Adrenal gland (tissue), 12 donors: ENCODE data around the gene FGD5. TPM values are rescaled to one million over a fixed set of nuclear protein-coding genes. Genes with fewer than 3 reads are reported as not detected.

ENCODE experiments used
- DNase-seq, 7 donors: peaks; one replicate each; pipeline ENCODE4 v3.0.0-alpha.2; 2019 to 2020
- H3K27ac ChIP-seq, 5 donors: fragments of 200-600 bp; sonication (generic) in 4 of 5; 1 replicate in 3 of 5; 2 replicates in 2 of 5; pipeline versions ENCODE4 v1.5.1 to v1.8.0; 2016 to 2020; ENCODE audit warnings: mild to moderate bottlenecking in 1 of 5
- H3K27me3 ChIP-seq: fragments of 200-600 bp; 2 replicates; pipeline ENCODE4 v1.8.0; 2021
- H3K36me3 ChIP-seq, 2 donors: fragments of 200-600 bp; replicated peaks in 1 of 2; 1 replicate in 1 of 2; 2 replicates in 1 of 2; pipeline versions ENCODE4 v1.5.1 to v1.8.0; 2018 to 2022
- H3K4me1 ChIP-seq, 2 donors: fragments of 200-600 bp; replicated peaks in 1 of 2; 1 replicate in 1 of 2; 2 replicates in 1 of 2; pipeline versions ENCODE4 v1.5.1 to v1.8.0; 2018 to 2021
- H3K4me3 ChIP-seq, 4 donors: fragments of 200-600 bp; sonication (generic) in 3 of 4; one replicate each; pipeline ENCODE4 v1.5.1; 2016 to 2018
- H3K9me3 ChIP-seq, 3 donors: fragments of 200-600 bp; sonication (generic) in 1 of 3; replicated peaks in 1 of 3; 1 replicate in 2 of 3; 2 replicates in 1 of 3; pipeline versions ENCODE4 v1.5.1 to v1.8.0; 2016 to 2021
- POLR2A ChIP-seq, 2 donors: fragments of 450-650 bp; IDR thresholded peaks; one replicate each; pipeline ENCODE4 v1.6.1; 2017; ENCODE audit warnings: antibody characterized with exemption in 2 of 2, mild to moderate bottlenecking in 2 of 2, moderate library complexity in 1 of 2
- WGBS, 4 donors: extraction: QIAGEN DNeasy Blood & Tissue Kit in 2 of 4; methylation state at CpG; one replicate each; pipeline versions ENCODE4 v1.1.5 to v1.1.7; 2013 to 2017; 5-methylcytosine and 5-hydroxymethylcytosine counted together
- intact Hi-C, 2 donors: fragments of 100-400 bp; cut with DNase I; formaldehyde crosslinking; loops; one replicate each; pipeline versions ENCODE4 v1.14.1 to v1.15.0; 2022 to 2023
- polyA plus RNA-seq, 3 donors: library from polyadenylated mRNA; stranded (reverse); fragments of 200-250 nt in 2 of 3; fragments of 350-450 nt in 1 of 3; fragmentation: Illumina TruSeq in 1 of 3; extraction: RNeasy Lipid Tissue Mini Kit (QIAGEN cat#74804) in 1 of 3; gene quantifications; one replicate each; pipeline ENCODE4 v1.2.3, GENCODE V29; 2013 to 2014
- total RNA-seq, 9 donors: library from RNA; depleted of rRNA in 4 of 9; stranded (reverse); fragments of >200 nt in 4 of 9; fragments of 120-200 nt in 1 of 9; fragmentation: NEBNext Ultra II Directional in 1 of 9; extraction: Animal tissue kit (Norgen Biotek cat#: 25700) in 1 of 9; gene quantifications; one replicate each; pipeline versions ENCODE4 v1.1.0 to v1.2.4, GENCODE V29; 2013 to 2023
- TF ChIP-seq, protein P1 (sequence below), 6 experiments: fragments of 450-650 bp in 4 of 6; fragments of 200-600 bp in 2 of 6; sonication (generic) in 1 of 6; IDR thresholded peaks; 1 replicate in 5 of 6; 2 replicates in 1 of 6; pipeline versions ENCODE4 v1.5.1 to v1.8.0; 2016 to 2021; ENCODE audit warnings: antibody characterized with exemption in 6 of 6, mild to moderate bottlenecking in 2 of 6, moderate library complexity in 1 of 6
- donor health status: healthy with polysubstance abuse.
- donor health status: Bipolar disorder and iron deficiency.
- donor health status: DM: yes; HTN: yes; CAD: no.
- donor health status: DM: no; HTN: no; CAD: no.
- donor health status: DM: no; HTN: no; CAD: no.
- donor health status: DM: yes; HTN: yes; CAD: no.

FGD5 gene
- total and polyA plus RNA-seq, 12 donors = 4.9 to 21.4 (median 11.2) TPM

DNA sequence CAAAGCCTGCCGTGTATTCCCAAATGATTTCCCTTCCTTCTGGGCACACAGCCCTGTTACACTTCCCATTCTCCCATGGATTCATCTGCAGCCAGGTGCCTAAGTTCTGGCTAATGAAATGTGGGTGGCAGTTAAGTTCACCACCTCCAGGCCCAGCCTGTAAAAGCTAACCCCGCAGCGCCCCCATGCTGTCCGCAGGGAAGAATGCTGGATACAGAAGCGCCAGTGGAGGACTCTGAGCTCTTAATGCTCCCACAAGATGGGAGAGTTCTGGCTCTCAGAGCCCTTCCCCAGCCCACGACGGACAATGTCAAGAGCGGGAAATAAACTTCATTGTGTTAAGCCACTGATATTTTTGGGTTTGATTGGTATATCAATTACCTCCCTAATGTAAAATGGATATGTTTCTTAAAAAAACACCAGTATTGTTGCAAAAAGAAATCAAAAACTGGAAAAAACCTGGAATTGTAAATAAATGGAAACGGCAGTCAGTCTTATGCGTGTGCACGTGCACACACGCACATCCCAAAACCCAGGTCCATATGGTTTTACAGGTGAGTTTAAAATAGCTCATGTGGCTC lies 37.7 kb upstream of the FGD5 start:
- Histone ChIP-seq H3K4me3 (no peak overlapping the region), H3K9me3 (no peaks in the 10 kb centered on the region), H3K27me3 (no peaks in the 10 kb centered on the region), H3K4me1 (no peaks in the 10 kb centered on the region), H3K27ac (no peak overlapping the region), H3K36me3 (no peaks in the 10 kb centered on the region)
- 43 to 54% (median 48%) methylated on average over 10 to 12 of the region's 12 CpGs for WGBS, 4 donors
- intact Hi-C loops = loop anchor here in 1 of 2 donors (10.0 kb wide), 1 partner anchor 106 kb away; the partner anchor contains the start of gene C3orf20
- DNase-seq = peak in 5 of 7 donors; percentile 30 to 48 (median 43)
- no peak for TF ChIP-seq POLR2A (IDR thresholded peaks at IDR 0.05)
- TF ChIP-seq, protein P1, sequence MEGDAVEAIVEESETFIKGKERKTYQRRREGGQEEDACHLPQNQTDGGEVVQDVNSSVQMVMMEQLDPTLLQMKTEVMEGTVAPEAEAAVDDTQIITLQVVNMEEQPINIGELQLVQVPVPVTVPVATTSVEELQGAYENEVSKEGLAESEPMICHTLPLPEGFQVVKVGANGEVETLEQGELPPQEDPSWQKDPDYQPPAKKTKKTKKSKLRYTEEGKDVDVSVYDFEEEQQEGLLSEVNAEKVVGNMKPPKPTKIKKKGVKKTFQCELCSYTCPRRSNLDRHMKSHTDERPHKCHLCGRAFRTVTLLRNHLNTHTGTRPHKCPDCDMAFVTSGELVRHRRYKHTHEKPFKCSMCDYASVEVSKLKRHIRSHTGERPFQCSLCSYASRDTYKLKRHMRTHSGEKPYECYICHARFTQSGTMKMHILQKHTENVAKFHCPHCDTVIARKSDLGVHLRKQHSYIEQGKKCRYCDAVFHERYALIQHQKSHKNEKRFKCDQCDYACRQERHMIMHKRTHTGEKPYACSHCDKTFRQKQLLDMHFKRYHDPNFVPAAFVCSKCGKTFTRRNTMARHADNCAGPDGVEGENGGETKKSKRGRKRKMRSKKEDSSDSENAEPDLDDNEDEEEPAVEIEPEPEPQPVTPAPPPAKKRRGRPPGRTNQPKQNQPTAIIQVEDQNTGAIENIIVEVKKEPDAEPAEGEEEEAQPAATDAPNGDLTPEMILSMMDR (IDR thresholded peaks at IDR 0.05) = peak; percentile 12 to 55 (median 42)

DNA sequence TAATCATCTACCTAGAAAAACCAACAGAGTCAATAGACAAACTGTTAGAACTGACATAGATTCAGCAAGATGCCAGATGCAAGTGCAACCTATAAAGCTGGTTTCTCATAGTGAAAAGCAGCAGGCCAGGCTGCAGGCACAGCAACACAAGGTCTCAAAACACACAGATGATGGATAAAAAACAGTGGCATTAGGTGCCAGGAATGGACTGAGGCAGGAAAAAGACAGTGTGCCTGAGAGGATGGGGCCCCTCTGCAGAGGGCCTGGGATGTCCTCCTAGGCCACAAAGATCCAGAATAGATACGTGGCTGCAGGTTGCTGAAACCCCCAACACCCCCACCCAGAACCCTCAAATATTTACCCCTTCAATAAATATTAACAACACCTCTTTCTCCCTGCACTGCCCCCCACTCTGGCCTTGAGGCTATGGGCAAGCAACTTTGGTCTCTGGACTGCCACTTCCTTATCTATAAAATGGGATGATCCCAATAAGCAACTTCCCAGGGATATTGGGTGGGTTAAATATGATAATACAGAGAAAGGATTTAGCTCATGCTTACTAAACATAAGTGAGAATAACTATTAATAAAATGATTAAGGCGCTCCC lies 35.2 kb upstream of the FGD5 start:
- H3K9me3 ChIP-seq = no peaks in the 10 kb centered on the region
- H3K4me3 ChIP-seq = no peak overlapping the region
- intact Hi-C loops = loop anchor here in 1 of 2 donors (10.0 kb wide), 1 partner anchor 109 kb away; the partner anchor contains the start of gene C3orf20
- no peak overlapping the region for H3K27ac ChIP-seq
- no peak for TF ChIP-seq POLR2A (IDR thresholded peaks at IDR 0.05)
- TF ChIP-seq, protein P1 (IDR thresholded peaks at IDR 0.05) = no peak
- H3K4me1 ChIP-seq = no peaks in the 10 kb centered on the region
- 84 to 92% (median 87%) methylated on average over 2 of the region's 2 CpGs for WGBS, 4 donors
- H3K27me3 ChIP-seq = no peaks in the 10 kb centered on the region
- DNase-seq = no peak
- H3K36me3 ChIP-seq = no peaks in the 10 kb centered on the region

DNA sequence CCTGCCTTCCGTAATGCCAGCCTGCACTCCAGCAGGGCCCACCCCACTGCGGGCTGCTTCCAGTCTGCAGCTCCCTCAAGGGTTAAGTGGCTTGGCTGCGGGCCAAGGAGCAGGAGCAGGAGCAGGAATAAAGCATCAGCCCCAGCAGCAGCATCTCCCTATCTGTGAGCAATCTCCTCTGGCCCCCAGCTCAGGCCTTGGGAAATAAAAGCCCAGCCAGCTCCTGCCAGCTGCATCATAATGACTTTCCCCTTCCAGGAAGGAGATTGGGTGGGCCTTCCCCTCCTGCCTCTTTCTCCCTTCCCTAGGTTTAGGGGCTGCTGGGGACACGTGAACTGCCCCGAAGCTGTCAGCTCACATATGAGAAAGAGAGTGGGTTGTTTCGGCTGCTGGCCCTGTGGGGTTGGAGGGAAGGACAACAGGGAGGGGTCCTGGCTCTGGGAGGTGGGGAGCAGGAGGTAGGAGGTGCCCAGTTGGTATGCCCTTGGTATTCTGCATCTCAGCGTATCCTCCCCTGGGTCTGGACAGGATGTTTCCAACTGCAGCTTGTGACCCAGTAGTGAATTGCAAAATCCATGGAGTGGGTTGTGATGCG lies 34.6 kb upstream of the FGD5 start:
- Histone ChIP-seq H3K27me3 (no peaks in the 10 kb centered on the region), H3K4me3 (no peak overlapping the region), H3K27ac (no peak overlapping the region), H3K36me3 (no peaks in the 10 kb centered on the region), H3K9me3 (no peaks in the 10 kb centered on the region), H3K4me1 (no peaks in the 10 kb centered on the region)
- intact Hi-C loops = loop anchor here in 1 of 2 donors (10.0 kb wide), 1 partner anchor 109 kb away; the partner anchor contains the start of gene C3orf20
- no peak for TF ChIP-seq POLR2A (IDR thresholded peaks at IDR 0.05)
- TF ChIP-seq, protein P1 (IDR thresholded peaks at IDR 0.05) = no peak
- WGBS, 4 donors = 46 to 63% (median 51%) methylated on average over 8 of the region's 8 CpGs
- peak in 1 of 7 donors; percentile 13 for DNase-seq
